Measurements from ENCODE around the gene KCNB1. TPM values are rescaled to one million over a fixed set of nuclear protein-coding genes. Genes with fewer than 3 reads are reported as not detected.

The KCNB1 gene
- not detected in 2 replicates for total RNA-seq

- Histone ChIP-seq H3K27me3 (ENCODE audit: control insufficient read depth, insufficient read depth, low read length) (peaks cover 2% of the 10 kb centered on the region), H3K36me3 (ENCODE audit: control insufficient read depth, insufficient read depth, low read length) (no peaks in the 10 kb centered on the region), H3K4me3 (ENCODE audit: low read depth, low read length) (no peak within 1 kb of the TSS)
- DNase-seq (ENCODE audit: low read depth) (no peak), FAIRE-seq (no peak)
- TF ChIP-seq, protein P1, sequence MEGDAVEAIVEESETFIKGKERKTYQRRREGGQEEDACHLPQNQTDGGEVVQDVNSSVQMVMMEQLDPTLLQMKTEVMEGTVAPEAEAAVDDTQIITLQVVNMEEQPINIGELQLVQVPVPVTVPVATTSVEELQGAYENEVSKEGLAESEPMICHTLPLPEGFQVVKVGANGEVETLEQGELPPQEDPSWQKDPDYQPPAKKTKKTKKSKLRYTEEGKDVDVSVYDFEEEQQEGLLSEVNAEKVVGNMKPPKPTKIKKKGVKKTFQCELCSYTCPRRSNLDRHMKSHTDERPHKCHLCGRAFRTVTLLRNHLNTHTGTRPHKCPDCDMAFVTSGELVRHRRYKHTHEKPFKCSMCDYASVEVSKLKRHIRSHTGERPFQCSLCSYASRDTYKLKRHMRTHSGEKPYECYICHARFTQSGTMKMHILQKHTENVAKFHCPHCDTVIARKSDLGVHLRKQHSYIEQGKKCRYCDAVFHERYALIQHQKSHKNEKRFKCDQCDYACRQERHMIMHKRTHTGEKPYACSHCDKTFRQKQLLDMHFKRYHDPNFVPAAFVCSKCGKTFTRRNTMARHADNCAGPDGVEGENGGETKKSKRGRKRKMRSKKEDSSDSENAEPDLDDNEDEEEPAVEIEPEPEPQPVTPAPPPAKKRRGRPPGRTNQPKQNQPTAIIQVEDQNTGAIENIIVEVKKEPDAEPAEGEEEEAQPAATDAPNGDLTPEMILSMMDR (IDR thresholded peaks at IDR 0.05; ENCODE audit: insufficient read depth, low read length, severe bottlenecking): no peak
Observed at GRCh38 chr20:49482621-49483017, at the start of gene KCNB1. TSS of gene KCNB1 (minus strand) at chr20:49482668. CDS start at chr20:49482480, 188 bp downstream.

- Histone ChIP-seq H3K27me3 (ENCODE audit: control insufficient read depth, insufficient read depth, low read length) (no peaks in the 10 kb centered on the region), H3K36me3 (ENCODE audit: control insufficient read depth, insufficient read depth, low read length) (no peaks in the 10 kb centered on the region), H3K4me3 (ENCODE audit: low read depth, low read length) (no peak overlapping the region)
- TF ChIP-seq, protein P1 (IDR thresholded peaks at IDR 0.05; ENCODE audit: insufficient read depth, low read length, severe bottlenecking): no peak
- DNase-seq (ENCODE audit: low read depth): peak; percentile 79
- FAIRE-seq: no peak
Observed at GRCh38 chr20:49529470-49529869, 47.0 kb upstream of the KCNB1 start.

GRCh38 chr20:49526568-49526967 is 44.1 kb upstream of the KCNB1 start:
- Histone ChIP-seq H3K27me3 (ENCODE audit: control insufficient read depth, insufficient read depth, low read length) (no peaks in the 10 kb centered on the region), H3K36me3 (ENCODE audit: control insufficient read depth, insufficient read depth, low read length) (no peaks in the 10 kb centered on the region), H3K4me3 (ENCODE audit: low read depth, low read length) (no peak overlapping the region)
- DNase-seq (ENCODE audit: low read depth): no peak
- FAIRE-seq: no peak
- TF ChIP-seq, protein P1 (IDR thresholded peaks at IDR 0.05; ENCODE audit: insufficient read depth, low read length, severe bottlenecking): no peak

- FAIRE-seq: no peak
- Histone ChIP-seq H3K36me3 (ENCODE audit: control insufficient read depth, insufficient read depth, low read length) (no peaks in the 10 kb centered on the region), H3K4me3 (ENCODE audit: low read depth, low read length) (no peak overlapping the region), H3K27me3 (ENCODE audit: control insufficient read depth, insufficient read depth, low read length) (no peaks in the 10 kb centered on the region)
- no peak for DNase-seq (ENCODE audit: low read depth)
- TF ChIP-seq, protein P1 (IDR thresholded peaks at IDR 0.05; ENCODE audit: insufficient read depth, low read length, severe bottlenecking): no peak
Observed at GRCh38 chr20:49526056-49526455, 43.6 kb upstream of the KCNB1 start.

DNA sequence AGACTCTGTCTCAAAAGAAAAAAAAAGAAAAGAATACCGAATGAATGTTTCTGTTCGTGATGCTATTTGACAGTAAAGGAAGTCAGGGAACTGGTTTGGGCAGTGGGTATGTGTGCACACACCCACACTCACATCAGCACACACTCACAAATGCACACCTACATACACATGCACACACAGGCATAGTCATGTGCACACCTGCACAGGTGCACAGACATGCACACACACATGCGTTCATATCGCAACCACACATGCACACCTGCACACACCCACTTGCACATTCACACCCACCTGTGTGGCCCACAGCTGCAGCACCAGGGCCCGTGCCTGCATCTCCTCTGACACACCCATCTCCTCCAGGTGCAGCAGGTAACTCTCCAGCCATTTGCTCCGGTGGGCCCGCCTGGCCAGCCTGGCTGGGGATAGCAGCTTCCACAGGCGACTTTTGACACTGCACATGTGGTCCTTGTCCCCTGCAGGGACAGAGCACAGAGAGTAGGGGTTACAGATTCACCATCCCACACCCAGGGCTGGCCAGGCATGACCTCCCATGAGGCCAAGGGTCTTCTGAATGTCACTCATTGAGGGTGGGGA is 41.4 kb upstream of the KCNB1 start:
- DNase-seq (ENCODE audit: low read depth) (no peak), FAIRE-seq (no peak)
- no peaks in the 10 kb centered on the region for H3K27me3 ChIP-seq (ENCODE audit: control insufficient read depth, insufficient read depth, low read length)
- no peaks in the 10 kb centered on the region for H3K36me3 ChIP-seq (ENCODE audit: control insufficient read depth, insufficient read depth, low read length)
- TF ChIP-seq, protein P1 (IDR thresholded peaks at IDR 0.05; ENCODE audit: insufficient read depth, low read length, severe bottlenecking): no peak
- H3K4me3 ChIP-seq (ENCODE audit: low read depth, low read length): no peak overlapping the region

DNA sequence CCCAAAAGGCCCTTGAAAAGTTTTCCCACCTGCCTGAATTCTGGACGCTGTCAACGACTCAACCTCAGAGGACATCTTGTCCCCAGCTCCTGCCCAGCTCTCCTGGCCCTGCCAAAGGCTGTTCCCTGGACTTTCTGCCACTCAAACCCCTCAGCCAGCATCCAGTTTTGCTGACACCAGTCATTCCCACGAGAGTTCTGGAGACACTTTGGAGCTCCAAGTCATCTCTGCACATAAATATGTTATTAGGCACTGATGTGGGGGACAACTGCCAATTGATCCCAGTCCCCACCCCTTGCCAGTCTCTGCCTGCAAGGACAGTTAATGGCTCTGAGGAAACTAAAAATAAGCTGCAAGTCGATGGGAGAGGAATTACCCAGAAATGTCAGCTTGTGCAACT is 38.9 kb upstream of the KCNB1 start:
- H3K27me3 ChIP-seq (ENCODE audit: control insufficient read depth, insufficient read depth, low read length): no peaks in the 10 kb centered on the region
- H3K4me3 ChIP-seq (ENCODE audit: low read depth, low read length): no peak overlapping the region
- TF ChIP-seq, protein P1 (IDR thresholded peaks at IDR 0.05; ENCODE audit: insufficient read depth, low read length, severe bottlenecking): no peak
- no peaks in the 10 kb centered on the region for H3K36me3 ChIP-seq (ENCODE audit: control insufficient read depth, insufficient read depth, low read length)
- DNase-seq (ENCODE audit: low read depth): no peak
- FAIRE-seq: no peak

All from bronchial epithelial cell (primary cell).